ENCODE measurements around the gene BCL2.

BCL2 gene

GRCh38 chr18:63220903-63221302 lies 98.7 kb downstream of the BCL2 start:
- POLR2A ChIA-PET: no interaction called here

GRCh38 chr18:63218472-63218871 lies 101.1 kb downstream of the BCL2 start:
- H3K4me3 ChIP-seq (ENCODE audit: low read depth, low read length): no peak overlapping the region
- CTCF ChIA-PET: no interaction called here

More at GRCh38 chr18:63220903-63221302, 98.7 kb downstream of the BCL2 start:
- DNase-seq (ENCODE audit: low read depth, low spot score): no peak
- no peak overlapping the region for H3K4me3 ChIP-seq (ENCODE audit: low read depth, low read length)
- CTCF ChIA-PET: no interaction called here
- no peak for TF ChIP-seq CTCF (IDR thresholded peaks at IDR 0.05; ENCODE audit: insufficient read depth, low read length, missing control alignments)

GRCh38 chr18:63216516-63217311 lies 102.9 kb downstream of the BCL2 start:
- ChIA-PET CTCF (interaction anchor here (1.0 kb wide), 1 partner anchor 101 kb away, joined by 4 read pairs; no protein-coding TSS in a partner anchor), POLR2A (no interaction called here)
- H3K4me3 ChIP-seq (ENCODE audit: low read depth, low read length): no peak overlapping the region
- TF ChIP-seq CTCF (IDR thresholded peaks at IDR 0.05; ENCODE audit: insufficient read depth, low read length, missing control alignments): no peak
- DNase-seq (ENCODE audit: low read depth, low spot score): no peak

More at GRCh38 chr18:63218472-63218871, 101.1 kb downstream of the BCL2 start:
- no peak for DNase-seq (ENCODE audit: low read depth, low spot score)
- POLR2A ChIA-PET: no interaction called here
- no peak for TF ChIP-seq CTCF (IDR thresholded peaks at IDR 0.05; ENCODE audit: insufficient read depth, low read length, missing control alignments)

- TF ChIP-seq CTCF (IDR thresholded peaks at IDR 0.05; ENCODE audit: insufficient read depth, low read length, missing control alignments): no peak
- CTCF ChIA-PET: no interaction called here
- H3K4me3 ChIP-seq (ENCODE audit: low read depth, low read length): no peak overlapping the region
- DNase-seq (ENCODE audit: low read depth, low spot score): no peak
- POLR2A ChIA-PET: no interaction called here
These were observed 105.5 kb downstream of the BCL2 start for GRCh38 chr18:63213936-63214671.

- POLR2A ChIA-PET: no interaction called here
These were observed 106.2 kb downstream of the BCL2 start for GRCh38 chr18:63213331-63213900.

More at GRCh38 chr18:63213331-63213900, 106.2 kb downstream of the BCL2 start:
- CTCF ChIA-PET: no interaction called here
- no peak for DNase-seq (ENCODE audit: low read depth, low spot score)
- no peak overlapping the region for H3K4me3 ChIP-seq (ENCODE audit: low read depth, low read length)
- TF ChIP-seq CTCF (IDR thresholded peaks at IDR 0.05; ENCODE audit: insufficient read depth, low read length, missing control alignments): no peak

All from AG04449 (cell line).